Stimulated activated CD8-positive, alpha-beta memory T cell treated with anti-CD3 and anti-CD28 coated beads, Interleukin-4, amount 100 ng/mL, for 1 hour (primary cell): ENCODE results near the gene ARHGEF3.

Experiments
- DNase-seq, 2 donors: peaks; one replicate each; pipeline ENCODE4 v3.0.0-alpha.2; 2020; ENCODE audit warnings: low read depth in 2 of 2, low spot score in 1 of 2

Gene ARHGEF3, protein sequence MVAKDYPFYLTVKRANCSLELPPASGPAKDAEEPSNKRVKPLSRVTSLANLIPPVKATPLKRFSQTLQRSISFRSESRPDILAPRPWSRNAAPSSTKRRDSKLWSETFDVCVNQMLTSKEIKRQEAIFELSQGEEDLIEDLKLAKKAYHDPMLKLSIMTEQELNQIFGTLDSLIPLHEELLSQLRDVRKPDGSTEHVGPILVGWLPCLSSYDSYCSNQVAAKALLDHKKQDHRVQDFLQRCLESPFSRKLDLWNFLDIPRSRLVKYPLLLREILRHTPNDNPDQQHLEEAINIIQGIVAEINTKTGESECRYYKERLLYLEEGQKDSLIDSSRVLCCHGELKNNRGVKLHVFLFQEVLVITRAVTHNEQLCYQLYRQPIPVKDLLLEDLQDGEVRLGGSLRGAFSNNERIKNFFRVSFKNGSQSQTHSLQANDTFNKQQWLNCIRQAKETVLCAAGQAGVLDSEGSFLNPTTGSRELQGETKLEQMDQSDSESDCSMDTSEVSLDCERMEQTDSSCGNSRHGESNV

DNA sequence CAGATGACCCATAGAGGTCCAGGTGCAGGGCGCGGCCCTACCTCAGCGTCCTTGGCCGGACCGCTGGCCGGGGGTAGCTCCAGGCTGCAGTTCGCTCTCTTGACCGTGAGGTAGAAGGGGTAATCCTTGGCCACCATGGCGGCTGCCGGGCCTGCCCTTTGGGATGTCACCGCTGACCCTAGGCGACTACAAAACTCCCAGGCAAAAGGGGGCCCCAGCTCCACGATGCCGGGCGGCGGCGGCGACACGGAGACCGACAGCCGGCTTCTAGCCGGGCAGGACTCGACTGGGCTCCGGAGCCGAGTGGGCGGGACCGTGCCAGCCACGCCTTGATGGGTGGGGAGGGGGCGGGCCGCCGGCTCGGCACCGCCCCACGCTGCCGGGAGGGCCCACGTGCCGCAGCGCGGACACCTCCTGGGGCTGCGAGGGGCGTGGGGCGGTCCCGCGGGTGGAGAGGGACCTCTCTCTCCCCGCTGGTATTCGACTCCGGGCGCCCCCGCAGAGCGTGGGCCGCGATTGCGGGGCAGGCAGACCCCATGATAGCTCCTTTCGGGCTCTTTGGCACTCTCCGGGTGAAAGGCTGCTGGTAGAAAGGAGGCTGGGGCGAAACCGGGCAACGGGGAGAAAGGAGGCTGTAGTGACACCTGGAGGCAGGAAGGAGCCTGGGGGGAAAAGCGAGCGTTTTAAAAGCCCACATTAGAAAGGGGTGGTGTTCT is at the start of gene ARHGEF3:
ARHGEF3 (minus strand) TSS at position 288 of the 716 bp plus-strand sequence; CDS start at position 137, 151 bp downstream.
- peak; percentile 73 to 75 for DNase-seq

- no peak for DNase-seq
Observed at GRCh38 chr3:56849698-56850097, 47.9 kb upstream of the ARHGEF3 start.

- no peak for DNase-seq
Observed at GRCh38 chr3:56845505-56845904, 43.8 kb upstream of the ARHGEF3 start.

GRCh38 chr3:56844536-56844935 is 42.8 kb upstream of the ARHGEF3 start:
- DNase-seq, result no peak

DNA sequence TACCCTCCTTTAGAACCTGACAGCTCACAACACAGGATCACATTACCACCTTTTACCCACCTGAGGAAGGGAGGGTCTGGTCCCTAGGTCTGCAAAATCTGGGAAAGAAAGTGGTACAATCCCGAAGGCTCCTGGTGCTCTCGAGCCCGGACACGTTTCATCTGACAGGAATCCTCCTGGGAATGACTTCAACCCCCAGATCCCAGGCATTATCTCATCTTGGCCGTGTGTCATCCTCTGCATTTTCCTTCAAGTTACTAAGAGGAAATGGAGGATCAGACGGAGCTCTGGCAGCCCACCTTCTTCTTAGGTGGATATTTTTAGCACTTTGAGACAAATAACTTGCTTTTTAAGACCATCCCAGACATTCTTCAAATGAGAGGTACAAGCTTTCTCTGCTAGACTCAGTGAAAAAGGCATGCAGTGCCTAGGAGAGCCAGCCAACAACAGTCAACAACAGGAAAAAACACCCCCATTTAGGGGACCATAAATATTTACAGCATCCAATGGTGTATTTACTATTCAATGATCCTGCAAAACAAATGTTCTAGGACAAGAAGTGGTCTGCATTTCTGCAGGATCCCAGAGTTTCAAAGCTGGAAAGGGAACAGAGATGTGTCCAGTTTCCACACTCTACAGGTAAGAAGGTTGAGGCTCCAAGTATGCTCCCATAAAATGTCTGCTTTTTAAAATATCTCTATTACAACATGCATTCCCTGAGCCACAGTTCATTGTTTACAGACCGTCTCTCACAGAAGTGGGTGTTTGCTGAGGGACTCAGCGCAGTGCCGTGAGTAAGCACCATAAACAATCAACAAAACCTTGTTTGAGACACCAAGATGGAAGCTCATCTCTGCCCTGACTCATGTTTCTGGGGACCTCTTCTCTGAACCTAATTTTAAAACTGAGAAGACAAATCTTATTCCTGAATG is 38.3 kb upstream of the ARHGEF3 start:
- DNase-seq, result no peak

- no peak for DNase-seq
Observed at GRCh38 chr3:56838448-56838847, 36.7 kb upstream of the ARHGEF3 start.

DNA sequence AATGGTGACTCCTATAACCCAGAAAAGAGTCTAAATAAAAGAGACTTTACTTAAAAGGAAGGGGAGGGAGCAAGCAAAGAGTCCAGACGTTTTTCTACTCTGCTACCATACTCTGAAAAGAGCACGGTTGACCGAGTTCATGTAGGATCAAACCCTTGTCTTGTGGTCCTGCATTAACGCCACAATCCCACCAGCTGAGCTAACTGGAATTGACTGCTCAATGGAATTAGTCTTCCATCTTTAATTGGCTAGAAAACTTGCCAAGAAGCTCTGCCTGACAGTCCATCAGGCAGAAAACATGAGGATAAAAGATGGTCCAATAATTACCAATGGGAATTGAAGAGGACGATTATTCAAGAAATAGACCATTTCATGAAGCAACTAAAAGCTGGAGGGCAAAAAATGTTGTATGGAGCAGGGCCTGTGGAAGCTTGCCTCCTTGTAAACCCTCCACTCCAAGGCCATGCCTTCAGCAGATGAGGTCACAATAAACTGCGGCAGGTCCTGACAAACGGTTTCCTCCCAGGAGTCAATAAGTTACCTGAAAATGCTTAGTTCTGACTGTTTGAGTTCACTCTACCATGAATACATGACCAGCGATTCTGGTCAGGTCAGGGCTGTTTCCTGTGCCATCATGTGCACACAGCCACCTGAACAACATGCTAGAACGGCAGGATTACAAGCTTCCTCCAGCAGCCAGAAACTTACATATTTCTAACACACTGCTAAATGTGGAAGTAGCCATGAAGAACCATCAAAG is 35.6 kb upstream of the ARHGEF3 start:
- DNase-seq, result no peak

DNA sequence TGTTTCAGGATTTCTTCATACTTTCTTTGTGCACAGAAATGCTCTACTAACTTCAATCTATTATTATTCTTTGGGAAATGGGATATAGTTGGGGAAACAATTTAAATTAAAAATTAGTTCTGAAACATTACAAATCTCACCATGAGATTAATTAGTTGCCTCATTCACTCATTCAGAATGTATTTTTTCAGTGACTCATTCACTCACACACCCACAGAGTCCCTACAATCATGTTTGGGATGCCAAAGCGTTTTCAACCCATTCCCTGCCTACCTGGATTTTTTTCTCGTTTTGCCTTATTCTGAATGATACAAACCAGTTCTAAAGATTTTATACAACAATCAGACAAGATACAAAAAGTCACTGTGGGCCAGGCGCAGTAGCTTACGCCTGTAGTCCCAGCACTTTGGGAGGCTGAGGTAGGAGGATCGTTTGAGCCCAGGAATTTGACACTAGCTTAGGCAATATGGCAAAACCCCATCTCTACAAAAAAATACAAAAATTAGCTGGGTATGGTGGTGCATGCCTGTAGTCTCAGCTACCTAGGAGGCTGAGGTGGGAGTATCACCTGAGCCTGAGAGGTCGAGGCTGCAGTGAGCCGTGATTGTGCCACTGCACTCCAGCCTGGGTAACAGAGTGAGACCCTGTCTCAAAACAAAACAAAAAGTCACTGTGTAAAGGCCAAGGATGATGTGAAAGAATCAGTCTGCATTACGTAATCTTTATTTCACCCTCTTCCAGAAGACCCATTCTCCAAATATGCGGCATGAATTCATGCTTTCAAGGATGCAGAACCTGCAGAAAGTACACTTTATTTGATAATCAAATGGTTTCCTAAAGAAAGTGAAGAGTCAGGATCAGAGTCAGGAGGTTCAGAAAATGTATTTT is 34.8 kb upstream of the ARHGEF3 start:
- DNase-seq, result no peak

DNA sequence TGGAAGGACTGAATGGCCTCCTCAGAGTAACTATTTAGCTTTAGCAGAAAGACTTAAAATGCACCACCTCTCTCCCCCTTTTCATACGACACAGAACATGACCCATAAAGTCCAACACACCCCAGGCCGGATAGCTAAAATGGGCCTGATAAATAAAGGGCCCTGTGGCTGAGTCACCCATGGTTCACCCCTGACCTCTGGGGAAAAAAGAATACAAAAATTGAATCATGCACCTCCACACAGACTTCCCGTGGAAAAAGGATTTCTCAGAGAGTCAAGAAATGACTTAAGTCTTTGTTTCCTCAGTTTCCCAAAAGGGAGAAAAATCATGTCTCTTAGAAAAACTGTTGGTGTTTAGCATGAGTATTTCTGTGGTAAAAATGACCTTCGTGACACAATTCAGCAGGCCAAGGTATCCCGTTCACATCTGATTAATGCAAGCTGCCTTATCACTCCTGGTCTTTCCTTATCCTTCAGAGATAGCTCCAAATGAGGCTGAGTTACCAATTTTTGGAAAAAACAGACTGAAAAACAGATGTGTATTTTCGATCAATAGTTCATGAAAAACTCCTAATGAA is 34.0 kb upstream of the ARHGEF3 start:
- no peak for DNase-seq

GRCh38 chr3:56833536-56833935 is 31.8 kb upstream of the ARHGEF3 start:
- no peak for DNase-seq

GRCh38 chr3:56833022-56833421 is 31.3 kb upstream of the ARHGEF3 start:
- no peak for DNase-seq

DNA sequence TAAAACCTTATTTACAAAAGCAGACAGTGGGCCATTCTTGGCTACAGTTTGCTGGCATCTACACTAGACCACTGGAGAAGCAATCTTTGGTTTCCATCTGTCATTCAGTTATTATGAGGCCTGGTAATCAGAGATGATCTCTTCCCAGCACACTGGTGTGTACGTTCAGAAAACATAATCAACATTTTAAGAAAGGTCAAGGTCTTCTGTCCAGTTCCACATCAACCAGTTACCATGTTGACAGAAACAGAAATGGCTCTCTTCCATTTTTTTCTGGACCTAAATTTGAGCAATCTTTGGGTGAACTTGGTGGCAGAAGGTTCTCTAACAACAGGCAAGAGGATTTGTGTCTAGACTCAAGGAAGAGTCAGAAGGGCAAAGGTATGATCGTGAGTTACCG is 29.8 kb upstream of the ARHGEF3 start:
- DNase-seq, result no peak

DNA sequence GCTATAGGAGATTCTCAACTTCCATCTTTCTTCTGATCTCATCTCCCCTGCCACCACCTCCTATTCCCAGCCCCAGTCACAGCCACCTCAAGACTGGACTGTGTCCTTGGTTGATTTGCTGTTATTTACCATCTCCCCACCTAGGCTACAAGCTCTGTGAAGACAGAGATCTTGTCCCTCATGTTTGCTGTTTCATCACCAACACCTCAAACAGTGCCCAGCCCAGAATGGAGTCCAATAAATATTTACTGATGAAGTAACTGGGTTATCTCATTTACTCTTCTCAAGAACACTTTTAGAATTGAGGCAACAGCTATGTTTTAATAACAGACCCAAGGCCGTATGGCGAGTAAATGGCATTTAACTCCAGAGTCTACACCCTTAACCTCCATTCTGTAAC is 29.1 kb upstream of the ARHGEF3 start:
- no peak for DNase-seq

- DNase-seq, result no peak
Observed at GRCh38 chr3:56829533-56829932, 27.8 kb upstream of the ARHGEF3 start.

- DNase-seq, result no peak
Observed at GRCh38 chr3:56826831-56827722, 25.3 kb upstream of the ARHGEF3 start.

DNA sequence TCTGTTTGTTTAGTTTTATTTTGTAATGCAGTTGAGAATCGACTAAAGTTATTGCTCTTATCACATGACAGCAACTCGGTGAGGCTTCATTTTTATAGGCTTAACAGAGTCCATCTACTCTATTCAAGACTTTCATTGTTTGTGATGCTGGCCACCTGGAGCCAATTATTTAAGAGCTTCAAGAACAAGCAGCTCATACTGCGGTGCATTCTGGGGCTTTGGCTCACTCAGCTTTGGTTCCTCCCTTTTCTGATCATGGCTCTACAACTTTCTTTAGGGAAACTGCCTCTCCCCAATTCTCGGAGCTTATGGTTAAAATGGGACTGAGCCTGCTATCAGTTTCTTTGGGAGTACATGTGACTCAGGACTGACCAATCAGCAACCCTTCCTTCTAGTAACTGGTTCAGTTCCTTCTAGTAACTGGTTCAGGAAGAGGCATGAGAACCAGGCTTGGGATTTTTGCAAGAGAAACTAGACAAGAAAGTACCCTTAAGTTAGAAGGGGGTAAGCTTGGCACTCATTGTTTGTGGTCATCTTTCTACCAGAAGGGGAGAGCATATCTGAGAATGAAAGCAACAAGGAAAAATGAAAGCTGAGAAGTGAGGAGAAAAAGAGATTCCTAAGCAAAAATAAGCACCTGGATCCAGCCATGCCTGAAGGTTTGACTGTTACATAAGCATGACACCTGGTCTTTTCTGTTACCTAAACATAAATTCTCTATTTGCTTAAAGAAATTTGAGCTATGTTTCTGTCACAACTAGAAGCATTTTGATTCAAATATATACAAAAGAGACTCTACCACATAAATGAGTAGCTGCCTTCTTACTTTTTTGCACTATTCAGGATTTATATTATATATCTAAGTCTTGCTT is 24.1 kb upstream of the ARHGEF3 start:
- no peak for DNase-seq
